ENCODE data around the gene ZDHHC1.

DNA sequence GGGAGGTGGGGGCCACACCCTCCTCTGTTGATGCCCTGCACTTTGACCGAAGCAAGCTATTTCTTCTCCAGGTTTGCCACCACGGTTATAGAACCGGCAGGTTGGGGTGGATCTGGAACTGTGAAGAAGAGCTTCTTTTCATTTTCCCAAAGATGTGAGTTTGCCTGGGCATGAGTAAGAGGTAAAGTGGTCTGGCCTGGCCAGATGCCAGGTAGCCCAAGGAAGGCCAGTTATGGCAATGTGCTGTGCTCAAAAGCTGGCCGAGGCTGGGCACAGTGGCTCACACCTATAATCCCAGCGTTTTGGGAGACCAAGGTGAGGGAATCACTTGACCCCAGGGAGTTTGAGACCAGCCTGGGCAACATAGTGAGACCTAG, 46.0 kb upstream of the ZDHHC1 start:
- TF ChIP-seq, protein P1, sequence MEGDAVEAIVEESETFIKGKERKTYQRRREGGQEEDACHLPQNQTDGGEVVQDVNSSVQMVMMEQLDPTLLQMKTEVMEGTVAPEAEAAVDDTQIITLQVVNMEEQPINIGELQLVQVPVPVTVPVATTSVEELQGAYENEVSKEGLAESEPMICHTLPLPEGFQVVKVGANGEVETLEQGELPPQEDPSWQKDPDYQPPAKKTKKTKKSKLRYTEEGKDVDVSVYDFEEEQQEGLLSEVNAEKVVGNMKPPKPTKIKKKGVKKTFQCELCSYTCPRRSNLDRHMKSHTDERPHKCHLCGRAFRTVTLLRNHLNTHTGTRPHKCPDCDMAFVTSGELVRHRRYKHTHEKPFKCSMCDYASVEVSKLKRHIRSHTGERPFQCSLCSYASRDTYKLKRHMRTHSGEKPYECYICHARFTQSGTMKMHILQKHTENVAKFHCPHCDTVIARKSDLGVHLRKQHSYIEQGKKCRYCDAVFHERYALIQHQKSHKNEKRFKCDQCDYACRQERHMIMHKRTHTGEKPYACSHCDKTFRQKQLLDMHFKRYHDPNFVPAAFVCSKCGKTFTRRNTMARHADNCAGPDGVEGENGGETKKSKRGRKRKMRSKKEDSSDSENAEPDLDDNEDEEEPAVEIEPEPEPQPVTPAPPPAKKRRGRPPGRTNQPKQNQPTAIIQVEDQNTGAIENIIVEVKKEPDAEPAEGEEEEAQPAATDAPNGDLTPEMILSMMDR (IDR thresholded peaks at IDR 0.05; ENCODE audit: extremely low read depth in 1 of 2, insufficient read depth in 1 of 2, low read depth in 1 of 2, low read length in 2 of 2): no peak
- no peak for TF ChIP-seq EZH2 (IDR thresholded peaks at IDR 0.05; ENCODE audit: borderline replicate concordance, low read depth, low read length, severe bottlenecking)
- TF ChIP-seq POLR2A (IDR thresholded peaks at IDR 0.05; ENCODE audit: low read depth, low read length): no peak
- TF ChIP-seq, protein P2, sequence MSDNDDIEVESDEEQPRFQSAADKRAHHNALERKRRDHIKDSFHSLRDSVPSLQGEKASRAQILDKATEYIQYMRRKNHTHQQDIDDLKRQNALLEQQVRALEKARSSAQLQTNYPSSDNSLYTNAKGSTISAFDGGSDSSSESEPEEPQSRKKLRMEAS (IDR thresholded peaks at IDR 0.05; ENCODE audit: insufficient read depth, insufficient read length): no peak
- TF ChIP-seq JUN (IDR thresholded peaks at IDR 0.05; ENCODE audit: borderline replicate concordance, insufficient read depth, insufficient read length, low read depth): no peak
